IPS-18a (cell line): ENCODE measurements around the gene LENG9.

ENCODE experiments used
- H3K27ac ChIP-seq: one replicate; pipeline ENCODE4 v1.5.1; 2013; ENCODE audit warnings: low read length
- H3K27me3 ChIP-seq: one replicate; pipeline ENCODE4 v1.6.1; 2013; ENCODE audit warnings: mild to moderate bottlenecking, low read length; ENCODE audit not compliant: control insufficient read depth, insufficient read depth
- H3K36me3 ChIP-seq: one replicate; pipeline ENCODE4 v1.6.1; 2013; ENCODE audit warnings: low read depth, low read length; ENCODE audit not compliant: control insufficient read depth
- H3K4me1 ChIP-seq: one replicate; pipeline ENCODE4 v1.6.1; 2013; ENCODE audit warnings: low read depth, low read length; ENCODE audit not compliant: control insufficient read depth
- H3K4me3 ChIP-seq: one replicate; pipeline ENCODE4 v1.5.1; 2013; ENCODE audit warnings: low read length
- H3K9ac ChIP-seq: one replicate; pipeline ENCODE4 v1.6.1; 2013; ENCODE audit warnings: mild to moderate bottlenecking, low read length, moderate library complexity
- H3K9me3 ChIP-seq: one replicate; pipeline ENCODE4 v1.6.1; 2013; ENCODE audit warnings: low read depth, low read length; ENCODE audit not compliant: control insufficient read depth

LENG9 gene

GRCh38 chr19:54462655-54463530, 685 bp downstream of the LENG9 start:
- Histone ChIP-seq H3K9ac (peak overlapping the region; percentile 59), H3K4me3 (peak overlapping the region; percentile 84), H3K27me3 (peaks cover 6% of the 10 kb centered on the region), H3K4me1 (no peaks in the 10 kb centered on the region), H3K9me3 (no peaks in the 10 kb centered on the region), H3K27ac (no peak overlapping the region), H3K36me3 (peaks cover 35% of the 10 kb centered on the region)

GRCh38 chr19:54462047-54462654, 1.4 kb downstream of the LENG9 start:
- peak overlapping the region; percentile 59 for H3K9ac ChIP-seq
- no peaks in the 10 kb centered on the region for H3K4me1 ChIP-seq
- no peak overlapping the region for H3K27ac ChIP-seq
- peaks cover 41% of the 10 kb centered on the region for H3K36me3 ChIP-seq
- peaks cover 6% of the 10 kb centered on the region for H3K27me3 ChIP-seq
- H3K4me3 ChIP-seq = peak overlapping the region; percentile 84
- H3K9me3 ChIP-seq = no peaks in the 10 kb centered on the region

- H3K27ac ChIP-seq = no peak overlapping the region
- peaks cover 46% of the 10 kb centered on the region for H3K36me3 ChIP-seq
Observed at GRCh38 chr19:54461613-54462012, 2.0 kb downstream of the LENG9 start.

GRCh38 chr19:54461210-54461609, 2.4 kb downstream of the LENG9 start:
- no peaks in the 10 kb centered on the region for H3K4me1 ChIP-seq
- no peak overlapping the region for H3K4me3 ChIP-seq
- H3K27ac ChIP-seq = no peak overlapping the region
- no peaks in the 10 kb centered on the region for H3K9me3 ChIP-seq
- H3K27me3 ChIP-seq = peaks cover 6% of the 10 kb centered on the region
- H3K36me3 ChIP-seq = peaks cover 50% of the 10 kb centered on the region
- no peak overlapping the region for H3K9ac ChIP-seq

More at GRCh38 chr19:54461613-54462012, 2.0 kb downstream of the LENG9 start:
- Histone ChIP-seq H3K4me3 (no peak overlapping the region), H3K4me1 (no peaks in the 10 kb centered on the region), H3K9ac (no peak overlapping the region), H3K27me3 (peaks cover 6% of the 10 kb centered on the region), H3K9me3 (no peaks in the 10 kb centered on the region)

DNA sequence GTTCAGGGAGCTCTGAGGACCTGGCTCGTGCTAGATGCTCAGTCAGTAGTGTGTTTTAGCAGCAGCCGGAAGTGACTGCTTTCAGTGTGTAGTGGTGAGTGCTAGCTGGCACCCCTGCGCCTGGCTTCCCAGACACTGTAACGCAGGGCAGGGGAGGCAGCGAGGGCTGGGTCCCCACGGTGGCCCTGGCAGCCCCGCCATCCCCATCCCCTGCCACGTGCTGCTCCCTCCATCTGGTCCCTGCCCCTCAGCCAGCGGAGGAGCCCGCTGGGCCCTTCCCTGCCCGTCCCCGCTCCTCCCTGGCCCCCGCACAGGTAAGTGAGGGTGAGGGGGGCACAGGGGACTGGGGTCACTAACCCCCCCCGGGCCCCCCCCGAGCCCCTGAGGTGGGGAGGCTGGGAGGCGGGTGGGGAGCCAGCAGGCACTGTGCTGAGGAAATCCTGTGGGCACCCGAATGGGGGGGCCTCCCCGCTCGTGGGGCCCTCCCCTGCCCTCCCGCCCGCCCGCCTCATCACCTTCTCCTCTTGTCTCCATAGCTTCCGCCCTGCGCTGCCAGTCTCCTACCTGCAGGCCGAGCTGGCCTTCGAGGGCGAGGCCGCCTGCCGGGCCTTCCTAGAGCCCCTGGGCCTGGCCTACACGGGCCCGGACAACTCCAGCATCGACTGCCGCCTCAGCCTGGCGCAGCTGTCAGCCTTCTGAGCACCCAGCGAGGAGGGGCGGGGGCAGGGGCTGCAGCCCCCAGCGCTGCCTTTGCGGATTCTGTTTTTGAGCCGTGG, 3.2 kb downstream of the LENG9 start:
- Histone ChIP-seq H3K9ac (no peak overlapping the region), H3K36me3 (peaks cover 57% of the 10 kb centered on the region)

GRCh38 chr19:54459282-54460229, 4.0 kb downstream of the LENG9 start:
- H3K4me1 ChIP-seq = no peaks in the 10 kb centered on the region
- no peak overlapping the region for H3K9ac ChIP-seq
- no peaks in the 10 kb centered on the region for H3K27me3 ChIP-seq
- H3K36me3 ChIP-seq = peaks cover 66% of the 10 kb centered on the region
- no peaks in the 10 kb centered on the region for H3K9me3 ChIP-seq
- H3K27ac ChIP-seq = no peak overlapping the region
- no peak overlapping the region for H3K4me3 ChIP-seq

More for the DNA sequence above, 3.2 kb downstream of the LENG9 start:
- Histone ChIP-seq H3K4me1 (no peaks in the 10 kb centered on the region), H3K27me3 (no peaks in the 10 kb centered on the region), H3K4me3 (no peak overlapping the region), H3K27ac (no peak overlapping the region), H3K9me3 (no peaks in the 10 kb centered on the region)

- Histone ChIP-seq H3K27ac (no peak overlapping the region), H3K4me1 (no peaks in the 10 kb centered on the region), H3K9me3 (no peaks in the 10 kb centered on the region), H3K27me3 (no peaks in the 10 kb centered on the region), H3K4me3 (no peak overlapping the region), H3K9ac (no peak overlapping the region), H3K36me3 (peaks cover 74% of the 10 kb centered on the region)
Observed at GRCh38 chr19:54458648-54459281, 4.8 kb downstream of the LENG9 start.

- H3K27ac ChIP-seq = no peak overlapping the region
- peaks cover 81% of the 10 kb centered on the region for H3K36me3 ChIP-seq
- H3K4me3 ChIP-seq = no peak overlapping the region
- no peaks in the 10 kb centered on the region for H3K27me3 ChIP-seq
- H3K4me1 ChIP-seq = no peaks in the 10 kb centered on the region
- no peak overlapping the region for H3K9ac ChIP-seq
- H3K9me3 ChIP-seq = no peaks in the 10 kb centered on the region
Observed at GRCh38 chr19:54457773-54458647, 5.6 kb downstream of the LENG9 start.

GRCh38 chr19:54456423-54457373, 6.9 kb downstream of the LENG9 start:
- H3K27me3 ChIP-seq = no peaks in the 10 kb centered on the region
- no peaks in the 10 kb centered on the region for H3K4me1 ChIP-seq
- no peak overlapping the region for H3K9ac ChIP-seq
- no peak overlapping the region for H3K27ac ChIP-seq
- no peaks in the 10 kb centered on the region for H3K9me3 ChIP-seq
- H3K4me3 ChIP-seq = no peak overlapping the region
- peaks cover 88% of the 10 kb centered on the region for H3K36me3 ChIP-seq
